Activated T-helper 1 cell treated with anti-CD3 and anti-CD28 coated beads, Interleukin-2, amount 50 U/mL, for 16 hours (primary cell): Measurements from ENCODE around the gene SEPTIN10.
"Not testable (repeated sequence)": the region's sequence is repeated elsewhere in the genome, so short reads cannot be mapped to it uniquely, and the experiment has no call there.

Experiments
- DNase-seq, 2 donors: peaks; one replicate each; pipeline ENCODE4 v3.0.0-alpha.2; 2020; ENCODE audit warnings: low read depth in 1 of 2, low spot score in 1 of 2

SEPTIN10 gene

GRCh38 chr2:109635426-109636304 is 21.9 kb upstream of the SEPTIN10 start:
- no peak for DNase-seq

- DNase-seq = no peak
Measured at GRCh38 chr2:109633284-109633961, 19.7 kb upstream of the SEPTIN10 start.

- DNase-seq = no peak
Measured at GRCh38 chr2:109632158-109632789, 18.5 kb upstream of the SEPTIN10 start.

- no peak for DNase-seq
Measured at GRCh38 chr2:109631741-109632140, 18.0 kb upstream of the SEPTIN10 start.

- DNase-seq = no peak
Measured at GRCh38 chr2:109630441-109631430, 17.0 kb upstream of the SEPTIN10 start.

GRCh38 chr2:109629867-109630266 is 16.1 kb upstream of the SEPTIN10 start:
- no peak for DNase-seq

- not testable (repeated sequence) for DNase-seq
Measured at GRCh38 chr2:109628321-109628720, 14.6 kb upstream of the SEPTIN10 start.

GRCh38 chr2:109624339-109624738 is 10.6 kb upstream of the SEPTIN10 start:
- DNase-seq = no peak

GRCh38 chr2:109623923-109624322 is 10.2 kb upstream of the SEPTIN10 start:
- DNase-seq = no peak

GRCh38 chr2:109623297-109623696 is 9.5 kb upstream of the SEPTIN10 start:
- DNase-seq = no peak

GRCh38 chr2:109619032-109619615 is 5.4 kb upstream of the SEPTIN10 start:
- DNase-seq = no peak

GRCh38 chr2:109616184-109616583 is 2.4 kb upstream of the SEPTIN10 start:
- no peak for DNase-seq

GRCh38 chr2:109615637-109616144 is 1.9 kb upstream of the SEPTIN10 start:
- no peak for DNase-seq

- no peak for DNase-seq
Measured at GRCh38 chr2:109614715-109615636, 1.2 kb upstream of the SEPTIN10 start.

- peak in 1 of 2 donors; percentile 4 for DNase-seq
Measured at GRCh38 chr2:109613081-109613921, 465 bp downstream of the SEPTIN10 start.

- no peak for DNase-seq
Measured at GRCh38 chr2:109611467-109612095, 2.2 kb downstream of the SEPTIN10 start.

GRCh38 chr2:109609352-109610024 is 4.3 kb downstream of the SEPTIN10 start:
- no peak for DNase-seq
